ENCODE measurements around the gene NTRK1.

GRCh38 chr1:156926175-156926574, 65.5 kb downstream of the NTRK1 start:
- TF ChIP-seq CTCF (IDR thresholded peaks at IDR 0.05; ENCODE audit: low read depth, low read length, missing input control) = no peak
- TF ChIP-seq ATF3 (IDR thresholded peaks at IDR 0.05) = no peak
- TF ChIP-seq REST (IDR thresholded peaks at IDR 0.05) = no peak
- TF ChIP-seq HNF4G (IDR thresholded peaks at IDR 0.05) = no peak
- TF ChIP-seq MAX (IDR thresholded peaks at IDR 0.05) = no peak
- TF ChIP-seq TAF1 (conservative IDR thresholded peaks at IDR 0.05) = no peak
- TF ChIP-seq RAD21 (IDR thresholded peaks at IDR 0.05) = no peak
- no peak for TF ChIP-seq GABPA (IDR thresholded peaks at IDR 0.05 in 1 of 2, conservative IDR thresholded peaks at IDR 0.05 in 1 of 2)
- TF ChIP-seq EGR1 (IDR thresholded peaks at IDR 0.05; ENCODE audit: low read depth in 2 of 2) = no peak
- no peak for TF ChIP-seq RXRA (IDR thresholded peaks at IDR 0.05)
- no peak for TF ChIP-seq ZBTB33 (IDR thresholded peaks at IDR 0.05)
- TF ChIP-seq FOXA1 (IDR thresholded peaks at IDR 0.05) = no peak

Measured in liver (tissue), 3 donors.